Measurements from ENCODE around the gene LENG9. TPM values are rescaled to one million over a fixed set of nuclear protein-coding genes. Genes with fewer than 3 reads are reported as not detected.

Gene LENG9
- total RNA-seq, 1 donor from 2014 or later, result 2.2 TPM

Other genes starting within 250 kb of the LENG9 start
- 1.2 TPM for gene LILRB3, start 240.8 kb downstream of the LENG9 start, total RNA-seq
- 0.75 TPM for gene LILRA6, start 221.0 kb downstream of the LENG9 start, total RNA-seq
- gene LILRB5, start 206.5 kb downstream of the LENG9 start, total RNA-seq, result 8.7 TPM
- gene LILRB2, start 182.7 kb downstream of the LENG9 start, total RNA-seq, result 1.7 TPM
- gene LILRA5, start 150.6 kb downstream of the LENG9 start, total RNA-seq, result 1.4 TPM
- gene LILRA4, start 124.6 kb downstream of the LENG9 start, total RNA-seq, result not detected
- gene LAIR1, start 98.8 kb downstream of the LENG9 start, total RNA-seq, result 3.1 TPM
- gene TTYH1, start 48.3 kb downstream of the LENG9 start, total RNA-seq, result 0.33 TPM
- 57.8 TPM for gene LENG8, start 14.6 kb downstream of the LENG9 start, total RNA-seq
- gene CDC42EP5, start 9.5 kb upstream of the LENG9 start, total RNA-seq, result 2.4 TPM
- not detected for gene LAIR2, start 39.1 kb upstream of the LENG9 start, total RNA-seq
- gene LILRA2, start 110.0 kb upstream of the LENG9 start, total RNA-seq, result 1.6 TPM
- gene LILRA1, start 129.9 kb upstream of the LENG9 start, total RNA-seq, result 0.60 TPM
- gene LILRB1, start 166.7 kb upstream of the LENG9 start, total RNA-seq, result 2.6 TPM
- gene LILRB4, start 199.2 kb upstream of the LENG9 start, total RNA-seq, result 1.9 TPM

Measured in left lobe of liver (tissue), 1 donor.